Tibial nerve (tissue), 4 donors: ENCODE measurements around the gene FAM3B. TPM values are rescaled to one million over a fixed set of nuclear protein-coding genes. Genes with fewer than 3 reads are reported as not detected.

Experiments used
- DNase-seq, 2 donors: peaks; one replicate each; pipeline ENCODE4 v3.0.0-alpha.2; 2019; ENCODE audit warnings: low spot score in 2 of 2
- H3K27ac ChIP-seq, 4 donors: fragments of 200-600 bp; sonication (generic) in 3 of 4; one replicate each; pipeline ENCODE4 v1.5.1; 2017 to 2019; ENCODE audit warnings: mild to moderate bottlenecking in 1 of 4
- H3K27me3 ChIP-seq, 2 donors: fragments of 200-600 bp; sonication (generic) in 1 of 2; one replicate each; pipeline versions ENCODE4 v1.5.1 to v1.6.0; 2017 to 2019
- H3K36me3 ChIP-seq, 3 donors: fragments of 200-600 bp; sonication (generic); one replicate each; pipeline ENCODE4 v1.5.1; 2018 to 2019
- H3K4me1 ChIP-seq, 4 donors: fragments of 200-600 bp; sonication (generic) in 3 of 4; one replicate each; pipeline ENCODE4 v1.5.1; 2017 to 2019
- H3K4me3 ChIP-seq, 4 donors: fragments of 200-600 bp; sonication (generic) in 3 of 4; one replicate each; pipeline ENCODE4 v1.5.1; 2017 to 2019; ENCODE audit warnings: mild to moderate bottlenecking in 1 of 4, moderate library complexity in 1 of 4
- H3K9me3 ChIP-seq, 4 donors: fragments of 200-600 bp; sonication (generic) in 3 of 4; one replicate each; pipeline ENCODE4 v1.5.1; 2017 to 2019
- EP300 ChIP-seq, 2 donors: sonication (generic); formaldehyde crosslinking; IDR thresholded peaks; one replicate each; pipeline ENCODE4 v1.6.1; 2017; ENCODE audit warnings: antibody characterized with exemption in 2 of 2, mild to moderate bottlenecking in 1 of 2
- POLR2A ChIP-seq, 2 donors: fragments of 450-650 bp; IDR thresholded peaks; one replicate each; pipeline ENCODE4 v1.6.1; 2017; ENCODE audit warnings: antibody characterized with exemption in 2 of 2, mild to moderate bottlenecking in 2 of 2, moderate library complexity in 2 of 2
- WGBS, 2 donors: methylation state at CpG; one replicate each; pipeline ENCODE4 v1.1.5; 2018; 5-methylcytosine and 5-hydroxymethylcytosine counted together
- total RNA-seq, 4 donors: library from RNA; depleted of rRNA; stranded (reverse); fragments of >200 nt; gene quantifications; one replicate each; pipeline ENCODE4 v1.1.0, GENCODE V29; 2016
- TF ChIP-seq, protein P1 (sequence below), 5 experiments: fragments of 200-600 bp in 3 of 5; fragments of 450-650 bp in 2 of 5; sonication (generic) in 3 of 5; IDR thresholded peaks; one replicate each; pipeline ENCODE4 v1.5.1; 2016 to 2019; ENCODE audit warnings: antibody characterized with exemption in 5 of 5, mild to moderate bottlenecking in 3 of 5, moderate library complexity in 2 of 5

FAM3B gene
- total RNA-seq, 4 donors from 2014 or later: not detected

DNA sequence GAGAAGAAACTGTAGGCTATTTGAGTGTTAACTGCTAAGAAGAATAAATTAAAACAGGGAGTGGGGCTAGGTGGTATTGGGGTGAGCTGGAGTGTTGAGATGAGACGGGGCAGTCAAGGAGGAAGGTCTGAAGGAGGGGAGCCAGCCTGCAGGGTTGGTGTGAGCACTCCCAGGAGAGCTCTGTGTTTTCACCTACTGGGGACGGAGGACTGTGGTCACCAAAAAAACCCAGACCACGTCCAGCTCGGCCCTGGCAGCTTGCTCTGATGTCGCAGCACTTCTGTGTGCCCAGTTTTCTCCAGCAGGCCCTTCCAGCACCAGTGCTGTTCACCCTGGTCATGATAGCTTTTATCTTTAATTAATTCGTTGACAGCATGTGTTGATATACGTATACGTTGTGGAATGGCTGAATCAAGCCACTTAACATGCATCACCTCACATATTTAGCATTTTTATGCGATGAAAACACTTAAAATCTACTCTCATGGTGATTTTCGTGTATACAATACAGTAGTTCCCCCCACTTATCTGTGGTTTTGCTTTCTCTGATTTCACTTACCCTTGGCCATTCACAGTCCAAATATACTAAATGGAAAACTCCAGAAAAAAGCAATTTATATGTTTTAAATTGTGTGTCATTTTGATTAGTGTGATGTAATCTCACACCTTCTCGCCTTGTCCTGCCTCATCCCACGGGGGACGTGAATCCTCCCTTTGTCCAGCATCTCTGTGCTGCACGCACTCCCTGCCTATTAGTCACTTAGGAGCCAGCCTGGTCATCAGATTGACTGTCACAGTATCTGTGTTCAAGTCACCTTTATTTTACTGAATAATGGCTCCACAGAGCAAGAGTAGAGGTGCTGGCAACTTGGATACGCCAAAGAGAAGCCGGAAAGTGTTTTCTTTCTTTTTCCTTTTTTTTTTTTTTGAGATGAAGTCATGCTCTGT, 12.3 kb downstream of the FAM3B start:
- H3K36me3 ChIP-seq: no peaks in the 10 kb centered on the region
- H3K9me3 ChIP-seq: peaks cover 0 to 7% (median under 1%) of the 10 kb centered on the region in 4 donors
- no peak for DNase-seq
- H3K27ac ChIP-seq: no peak overlapping the region
- no peaks in the 10 kb centered on the region for H3K4me1 ChIP-seq
- WGBS, 2 donors: 75 to 82% methylated on average over 16 of the region's 16 CpGs
- H3K4me3 ChIP-seq: no peak overlapping the region
- H3K27me3 ChIP-seq: no peaks in the 10 kb centered on the region
- TF ChIP-seq POLR2A (IDR thresholded peaks at IDR 0.05) (no peak), EP300 (IDR thresholded peaks at IDR 0.05) (no peak)
- TF ChIP-seq, protein P1, sequence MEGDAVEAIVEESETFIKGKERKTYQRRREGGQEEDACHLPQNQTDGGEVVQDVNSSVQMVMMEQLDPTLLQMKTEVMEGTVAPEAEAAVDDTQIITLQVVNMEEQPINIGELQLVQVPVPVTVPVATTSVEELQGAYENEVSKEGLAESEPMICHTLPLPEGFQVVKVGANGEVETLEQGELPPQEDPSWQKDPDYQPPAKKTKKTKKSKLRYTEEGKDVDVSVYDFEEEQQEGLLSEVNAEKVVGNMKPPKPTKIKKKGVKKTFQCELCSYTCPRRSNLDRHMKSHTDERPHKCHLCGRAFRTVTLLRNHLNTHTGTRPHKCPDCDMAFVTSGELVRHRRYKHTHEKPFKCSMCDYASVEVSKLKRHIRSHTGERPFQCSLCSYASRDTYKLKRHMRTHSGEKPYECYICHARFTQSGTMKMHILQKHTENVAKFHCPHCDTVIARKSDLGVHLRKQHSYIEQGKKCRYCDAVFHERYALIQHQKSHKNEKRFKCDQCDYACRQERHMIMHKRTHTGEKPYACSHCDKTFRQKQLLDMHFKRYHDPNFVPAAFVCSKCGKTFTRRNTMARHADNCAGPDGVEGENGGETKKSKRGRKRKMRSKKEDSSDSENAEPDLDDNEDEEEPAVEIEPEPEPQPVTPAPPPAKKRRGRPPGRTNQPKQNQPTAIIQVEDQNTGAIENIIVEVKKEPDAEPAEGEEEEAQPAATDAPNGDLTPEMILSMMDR (IDR thresholded peaks at IDR 0.05): no peak

DNA sequence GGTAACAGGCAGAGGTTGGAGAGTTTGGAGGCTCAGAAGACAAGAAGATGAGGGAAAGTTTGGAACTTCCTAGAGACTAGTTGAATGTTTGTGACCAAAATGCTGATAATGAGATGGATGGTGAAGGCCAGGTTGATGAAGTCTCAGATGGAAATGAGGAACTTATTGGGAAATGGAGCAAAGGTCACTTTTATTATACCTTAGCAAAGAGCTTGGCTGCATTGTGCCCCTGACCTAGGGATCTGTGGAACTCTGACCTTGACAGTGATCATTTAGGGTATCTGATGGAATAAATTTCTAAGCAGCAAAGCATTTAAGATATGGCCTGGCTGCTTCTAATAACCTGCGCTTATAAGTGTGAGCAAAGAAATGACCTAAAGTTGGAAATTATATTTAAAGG, 17.2 kb downstream of the FAM3B start:
- no peaks in the 10 kb centered on the region for H3K27me3 ChIP-seq
- peaks cover 0 to 17% (median 2%) of the 10 kb centered on the region in 4 donors for H3K9me3 ChIP-seq
- H3K4me1 ChIP-seq: no peaks in the 10 kb centered on the region
- H3K36me3 ChIP-seq: no peaks in the 10 kb centered on the region
- WGBS, 2 donors: 96 to 97% methylated on average over 1 of the region's 1 CpG
- H3K4me3 ChIP-seq: no peak overlapping the region
- no peak overlapping the region for H3K27ac ChIP-seq
- no peak for DNase-seq
- TF ChIP-seq, protein P1 (IDR thresholded peaks at IDR 0.05): no peak
- TF ChIP-seq EP300 (IDR thresholded peaks at IDR 0.05): no peak
- no peak for TF ChIP-seq POLR2A (IDR thresholded peaks at IDR 0.05)

DNA sequence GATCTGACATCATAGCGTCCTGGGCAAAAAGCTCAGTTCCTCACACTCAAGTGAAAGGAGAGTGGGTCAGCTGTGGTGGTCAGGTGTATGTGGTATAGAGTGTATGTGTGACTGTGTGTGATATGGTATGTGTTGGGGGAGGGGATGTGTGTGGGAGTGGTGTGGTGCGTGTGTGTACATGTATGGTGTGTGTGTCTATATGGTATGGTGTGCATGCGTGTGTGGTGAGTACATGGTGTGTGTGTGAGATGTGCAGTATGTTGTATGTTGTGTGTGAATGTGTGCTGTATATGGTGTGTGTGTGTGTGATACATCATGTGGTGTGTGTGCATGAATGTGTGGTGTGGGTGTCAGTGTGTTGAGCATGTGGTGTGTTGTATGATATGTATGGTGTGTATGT, 20.9 kb downstream of the FAM3B start:
- H3K27me3 ChIP-seq: no peaks in the 10 kb centered on the region
- no peak overlapping the region for H3K27ac ChIP-seq
- no peak for DNase-seq
- H3K4me1 ChIP-seq: no peaks in the 10 kb centered on the region
- H3K36me3 ChIP-seq: no peaks in the 10 kb centered on the region
- peaks cover 0 to 17% (median 2%) of the 10 kb centered on the region in 4 donors for H3K9me3 ChIP-seq
- WGBS, 2 donors: 95 to 97% methylated on average over 3 of the region's 3 CpGs
- H3K4me3 ChIP-seq: no peak overlapping the region
- TF ChIP-seq EP300 (IDR thresholded peaks at IDR 0.05) (no peak), POLR2A (IDR thresholded peaks at IDR 0.05) (no peak)
- TF ChIP-seq, protein P1 (IDR thresholded peaks at IDR 0.05): no peak

DNA sequence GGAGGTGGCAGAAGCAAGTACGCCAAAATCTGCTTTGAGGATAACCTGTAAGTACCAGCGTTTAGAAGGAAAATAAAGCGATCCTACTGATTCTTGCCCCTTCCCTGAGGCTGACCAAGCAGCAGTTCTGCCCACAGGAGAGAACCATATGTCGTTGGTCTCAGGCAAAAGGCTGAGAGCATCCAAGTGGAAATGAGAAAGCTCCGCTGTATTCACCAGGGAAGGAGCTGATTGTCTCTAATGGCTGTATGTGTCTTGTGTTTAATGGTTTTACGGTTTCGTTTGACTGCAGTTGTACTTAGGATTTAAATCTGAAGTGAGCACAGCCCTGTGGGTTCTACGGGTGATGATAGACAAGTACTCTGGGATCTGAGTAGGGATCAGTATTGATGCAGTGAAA, 21.9 kb downstream of the FAM3B start:
- 73 to 79% methylated on average over 8 of the region's 8 CpGs for WGBS, 2 donors
- Histone ChIP-seq H3K4me3 (no peak overlapping the region), H3K27me3 (no peaks in the 10 kb centered on the region), H3K36me3 (no peaks in the 10 kb centered on the region), H3K27ac (no peak overlapping the region), H3K4me1 (no peaks in the 10 kb centered on the region), H3K9me3 (peaks cover 0 to 14% (median 2%) of the 10 kb centered on the region in 4 donors)
- TF ChIP-seq, protein P1 (IDR thresholded peaks at IDR 0.05): no peak
- TF ChIP-seq POLR2A (IDR thresholded peaks at IDR 0.05): no peak
- TF ChIP-seq EP300 (IDR thresholded peaks at IDR 0.05): no peak
- DNase-seq: no peak

DNA sequence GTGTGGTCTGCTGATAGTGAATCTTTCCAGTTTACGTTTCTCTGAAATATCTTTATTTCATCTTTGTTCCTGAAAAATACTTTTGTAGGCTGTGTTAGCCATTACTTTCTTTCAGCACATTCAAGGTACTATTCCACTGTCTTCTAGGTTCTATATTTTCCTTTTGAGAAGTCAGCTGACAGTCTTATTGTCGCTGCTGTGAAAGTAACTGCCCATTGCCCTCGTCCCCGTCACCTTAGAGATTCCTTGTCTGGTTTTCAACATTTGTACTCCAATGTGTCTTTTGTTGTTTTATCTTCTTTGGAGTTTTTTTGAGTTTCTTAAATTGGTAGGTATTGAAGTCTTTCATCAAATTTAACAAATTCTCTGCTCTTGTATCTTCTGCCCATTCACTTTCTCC, 25.4 kb downstream of the FAM3B start:
- Histone ChIP-seq H3K36me3 (no peaks in the 10 kb centered on the region), H3K27ac (no peak overlapping the region), H3K27me3 (no peaks in the 10 kb centered on the region), H3K4me3 (no peak overlapping the region), H3K9me3 (no peaks in the 10 kb centered on the region), H3K4me1 (no peaks in the 10 kb centered on the region)
- TF ChIP-seq EP300 (IDR thresholded peaks at IDR 0.05) (no peak), POLR2A (IDR thresholded peaks at IDR 0.05) (no peak)
- TF ChIP-seq, protein P1 (IDR thresholded peaks at IDR 0.05): no peak
- 95% methylated on average over 4 of the region's 4 CpGs for WGBS, 2 donors
- no peak for DNase-seq
